ENCODE data around the gene BEAN1.

Gene BEAN1

DNA sequence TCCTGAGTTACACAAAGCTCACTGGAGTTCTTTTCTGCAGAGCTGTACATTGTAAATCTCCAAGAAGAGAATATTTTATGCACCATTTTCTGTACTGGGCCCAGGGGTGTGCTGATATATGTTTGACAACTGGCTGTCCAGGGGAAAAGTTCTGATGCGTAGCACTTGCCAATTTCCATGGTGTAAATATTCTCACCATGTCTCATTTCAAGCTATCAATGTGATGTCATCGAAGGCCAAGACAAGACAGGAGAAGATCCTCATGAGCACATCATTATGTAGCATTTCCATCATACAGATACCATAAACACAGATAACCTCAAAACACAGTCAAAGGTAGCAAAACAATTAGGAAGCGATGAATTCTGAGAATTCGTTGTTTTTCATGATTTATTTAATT is 41.7 kb upstream of the BEAN1 start:
- no peaks in the 10 kb centered on the region for H3K27me3 ChIP-seq (ENCODE audit: control insufficient read depth, low read length)
- H4K20me1 ChIP-seq (ENCODE audit: control insufficient read depth, insufficient read depth, low read depth, low read length): no peaks in the 10 kb centered on the region
- H3K79me2 ChIP-seq (ENCODE audit: control insufficient read depth, low read length): no peaks in the 10 kb centered on the region
- no peaks in the 10 kb centered on the region for H3K4me1 ChIP-seq (ENCODE audit: control insufficient read depth, low read length)
- no peaks in the 10 kb centered on the region for H3K36me3 ChIP-seq (ENCODE audit: control insufficient read depth, low read length)
- H3K9me3 ChIP-seq (ENCODE audit: control insufficient read depth, insufficient read depth, low read length): no peaks in the 10 kb centered on the region
- H3K9me2 ChIP-seq (replicated peaks; ENCODE audit: control insufficient read depth, low read length): no peaks in the 10 kb centered on the region
- no peak overlapping the region for H3K4me2 ChIP-seq (ENCODE audit: low read length)
- H3F3A ChIP-seq (ENCODE audit: control insufficient read depth, insufficient read depth): no peaks in the 10 kb centered on the region
- H3K4me3 ChIP-seq (ENCODE audit: low read length): no peak overlapping the region
- no peak for TF ChIP-seq CTCF (IDR thresholded peaks at IDR 0.05; ENCODE audit: low read depth, low read length, poor library complexity, severe bottlenecking)
- no peak for TF ChIP-seq EZH2phosphoT487 (IDR thresholded peaks at IDR 0.05; ENCODE audit: borderline replicate concordance, low read length)
- H3K27ac ChIP-seq (ENCODE audit: low read depth, low read length): no peak overlapping the region

GRCh38 chr16:66386629-66387622 is 40.2 kb upstream of the BEAN1 start:
- no peaks in the 10 kb centered on the region for H3K9me2 ChIP-seq (replicated peaks; ENCODE audit: control insufficient read depth, low read length)
- H3K4me3 ChIP-seq (ENCODE audit: low read length): no peak overlapping the region
- TF ChIP-seq EZH2phosphoT487 (IDR thresholded peaks at IDR 0.05; ENCODE audit: borderline replicate concordance, low read length): no peak
- no peak for TF ChIP-seq CTCF (IDR thresholded peaks at IDR 0.05; ENCODE audit: low read depth, low read length, poor library complexity, severe bottlenecking)
- no peak overlapping the region for H3K4me2 ChIP-seq (ENCODE audit: low read length)
- H3K27ac ChIP-seq (ENCODE audit: low read depth, low read length): no peak overlapping the region
- no peaks in the 10 kb centered on the region for H3K9me3 ChIP-seq (ENCODE audit: control insufficient read depth, insufficient read depth, low read length)
- H3K79me2 ChIP-seq (ENCODE audit: control insufficient read depth, low read length): no peaks in the 10 kb centered on the region
- no peaks in the 10 kb centered on the region for H3K27me3 ChIP-seq (ENCODE audit: control insufficient read depth, low read length)
- H3K4me1 ChIP-seq (ENCODE audit: control insufficient read depth, low read length): no peaks in the 10 kb centered on the region
- no peaks in the 10 kb centered on the region for H3K36me3 ChIP-seq (ENCODE audit: control insufficient read depth, low read length)
- no peaks in the 10 kb centered on the region for H3F3A ChIP-seq (ENCODE audit: control insufficient read depth, insufficient read depth)
- no peaks in the 10 kb centered on the region for H4K20me1 ChIP-seq (ENCODE audit: control insufficient read depth, insufficient read depth, low read depth, low read length)

DNA sequence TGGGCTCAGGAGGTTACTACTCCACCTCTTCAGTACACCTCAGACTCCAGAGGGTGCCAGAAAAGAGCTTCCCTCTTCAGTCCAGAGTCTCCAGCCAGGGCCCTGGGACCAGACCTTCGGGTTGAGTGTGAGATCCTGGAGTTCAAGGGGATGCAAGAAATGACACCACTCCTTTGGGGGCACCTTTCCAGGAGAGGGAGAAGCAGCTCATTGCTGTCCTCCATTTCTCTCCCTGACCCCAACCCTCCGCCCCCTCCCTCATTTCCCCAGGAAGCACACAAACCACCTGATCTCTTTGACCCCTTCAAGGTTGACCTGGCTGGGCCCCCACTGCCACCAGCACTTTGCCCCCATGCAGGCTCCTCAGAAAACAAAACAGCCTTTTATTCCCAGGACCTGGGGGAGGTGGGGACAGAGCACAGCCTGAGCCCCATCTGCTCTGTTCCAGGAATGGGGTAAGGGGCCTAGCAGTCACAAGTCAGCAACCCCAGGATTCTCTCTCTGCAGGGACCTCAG is 39.2 kb upstream of the BEAN1 start:
- H3K79me2 ChIP-seq (ENCODE audit: control insufficient read depth, low read length): no peaks in the 10 kb centered on the region
- TF ChIP-seq CTCF (IDR thresholded peaks at IDR 0.05; ENCODE audit: low read depth, low read length, poor library complexity, severe bottlenecking): no peak
- TF ChIP-seq EZH2phosphoT487 (IDR thresholded peaks at IDR 0.05; ENCODE audit: borderline replicate concordance, low read length): no peak
- H3K36me3 ChIP-seq (ENCODE audit: control insufficient read depth, low read length): no peaks in the 10 kb centered on the region

More for the DNA sequence above, 39.2 kb upstream of the BEAN1 start:
- no peaks in the 10 kb centered on the region for H4K20me1 ChIP-seq (ENCODE audit: control insufficient read depth, insufficient read depth, low read depth, low read length)
- H3K9me3 ChIP-seq (ENCODE audit: control insufficient read depth, insufficient read depth, low read length): no peaks in the 10 kb centered on the region
- no peaks in the 10 kb centered on the region for H3K9me2 ChIP-seq (replicated peaks; ENCODE audit: control insufficient read depth, low read length)
- H3K27ac ChIP-seq (ENCODE audit: low read depth, low read length): no peak overlapping the region
- H3K4me1 ChIP-seq (ENCODE audit: control insufficient read depth, low read length): no peaks in the 10 kb centered on the region
- no peak overlapping the region for H3K4me3 ChIP-seq (ENCODE audit: low read length)
- no peak overlapping the region for H3K4me2 ChIP-seq (ENCODE audit: low read length)
- H3K27me3 ChIP-seq (ENCODE audit: control insufficient read depth, low read length): no peaks in the 10 kb centered on the region
- H3F3A ChIP-seq (ENCODE audit: control insufficient read depth, insufficient read depth): no peaks in the 10 kb centered on the region

Measured in DOHH2 (cell line).